ENCODE data around the gene TMEM123.
A peak's percentile ranks its signal among the peaks of the same experiment; 100 is the strongest.

The TMEM123 gene

DNA sequence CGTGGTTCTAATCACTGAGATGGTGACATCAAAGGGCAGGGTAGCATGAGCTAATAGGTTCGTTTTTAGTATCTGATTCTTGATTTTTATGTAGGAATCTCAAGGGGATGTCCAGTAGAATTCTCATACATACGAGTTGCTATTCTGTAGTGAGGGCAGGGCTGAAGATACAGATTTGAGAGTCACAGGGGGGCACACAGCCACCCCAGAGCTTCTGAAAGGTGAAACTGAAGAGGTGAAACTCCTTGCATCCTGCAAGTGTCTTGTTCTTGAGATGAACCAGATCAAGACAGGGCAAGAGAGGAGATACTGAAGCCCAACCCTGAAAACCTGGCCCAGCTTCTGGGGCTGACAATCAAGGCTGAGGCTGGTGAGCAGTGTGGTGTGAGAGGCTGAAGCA lies 35.6 kb upstream of the TMEM123 start:
- Histone ChIP-seq H3K27me3 (ENCODE audit: insufficient read depth, low read length) (no peaks in the 10 kb centered on the region), H3K27ac (ENCODE audit: low read depth, low read length) (no peak overlapping the region), H3K4me1 (ENCODE audit: control insufficient read depth, insufficient read depth, low read length, unreplicated experiment) (peaks cover 9% of the 10 kb centered on the region), H2AFZ (ENCODE audit: low read length, unreplicated experiment) (no peak overlapping the region), H3K79me2 (ENCODE audit: control insufficient read depth, insufficient read depth, low read length, unreplicated experiment) (no peaks in the 10 kb centered on the region), H3K36me3 (ENCODE audit: insufficient read depth, low read length) (no peaks in the 10 kb centered on the region), H3K4me3 (ENCODE audit: low read depth, low read length) (no peak overlapping the region)

DNA sequence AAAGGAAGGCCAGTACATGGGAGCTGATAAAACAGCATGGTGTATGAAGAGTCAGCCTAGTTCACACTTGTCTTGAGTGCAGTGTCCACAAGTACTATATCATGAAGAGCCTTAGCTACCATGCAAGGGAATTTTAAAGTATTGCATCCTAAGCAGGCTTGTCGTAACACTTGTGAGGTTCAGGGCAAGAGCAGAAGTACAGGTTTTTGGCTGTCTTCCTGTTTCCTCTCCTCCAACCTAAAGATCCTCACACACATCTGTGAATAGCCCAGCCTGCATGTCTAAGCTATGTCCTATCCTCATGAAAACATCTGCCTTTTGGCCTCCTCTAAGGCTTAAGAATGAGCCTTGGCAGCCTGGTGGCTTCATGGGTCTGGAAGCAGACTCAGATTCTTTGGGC lies 34.6 kb upstream of the TMEM123 start:
- Histone ChIP-seq H3K27ac (ENCODE audit: low read depth, low read length) (no peak overlapping the region), H3K4me3 (ENCODE audit: low read depth, low read length) (no peak overlapping the region), H3K27me3 (ENCODE audit: insufficient read depth, low read length) (no peaks in the 10 kb centered on the region), H3K4me1 (ENCODE audit: control insufficient read depth, insufficient read depth, low read length, unreplicated experiment) (peaks cover 9% of the 10 kb centered on the region), H2AFZ (ENCODE audit: low read length, unreplicated experiment) (no peak overlapping the region), H3K79me2 (ENCODE audit: control insufficient read depth, insufficient read depth, low read length, unreplicated experiment) (no peaks in the 10 kb centered on the region), H3K36me3 (ENCODE audit: insufficient read depth, low read length) (no peaks in the 10 kb centered on the region)

DNA sequence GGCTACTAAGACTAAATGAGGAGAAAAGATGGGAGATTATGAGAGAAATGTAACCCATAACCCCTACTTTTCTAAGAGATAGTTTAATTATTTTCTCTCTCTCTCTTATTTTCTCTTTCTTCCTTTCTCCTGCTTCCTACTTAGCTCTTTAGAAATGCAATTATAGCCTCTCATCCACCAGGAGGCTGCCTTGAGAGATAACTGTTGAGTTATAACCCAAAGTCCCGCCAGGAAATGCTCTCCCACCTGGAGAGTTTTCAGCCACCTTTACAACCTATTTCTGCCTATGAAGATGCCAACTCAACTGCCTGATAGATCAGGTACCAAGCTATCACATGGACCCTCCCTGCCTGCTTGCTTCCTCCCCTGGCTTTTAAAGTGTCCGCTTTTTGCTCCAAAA lies 34.0 kb upstream of the TMEM123 start:
- H3K36me3 ChIP-seq (ENCODE audit: insufficient read depth, low read length): no peaks in the 10 kb centered on the region
- no peak overlapping the region for H3K4me3 ChIP-seq (ENCODE audit: low read depth, low read length)
- H3K27me3 ChIP-seq (ENCODE audit: insufficient read depth, low read length): no peaks in the 10 kb centered on the region
- H2AFZ ChIP-seq (ENCODE audit: low read length, unreplicated experiment): no peak overlapping the region
- no peak overlapping the region for H3K27ac ChIP-seq (ENCODE audit: low read depth, low read length)
- H3K79me2 ChIP-seq (ENCODE audit: control insufficient read depth, insufficient read depth, low read length, unreplicated experiment): no peaks in the 10 kb centered on the region
- H3K4me1 ChIP-seq (ENCODE audit: control insufficient read depth, insufficient read depth, low read length, unreplicated experiment): peaks cover 9% of the 10 kb centered on the region

DNA sequence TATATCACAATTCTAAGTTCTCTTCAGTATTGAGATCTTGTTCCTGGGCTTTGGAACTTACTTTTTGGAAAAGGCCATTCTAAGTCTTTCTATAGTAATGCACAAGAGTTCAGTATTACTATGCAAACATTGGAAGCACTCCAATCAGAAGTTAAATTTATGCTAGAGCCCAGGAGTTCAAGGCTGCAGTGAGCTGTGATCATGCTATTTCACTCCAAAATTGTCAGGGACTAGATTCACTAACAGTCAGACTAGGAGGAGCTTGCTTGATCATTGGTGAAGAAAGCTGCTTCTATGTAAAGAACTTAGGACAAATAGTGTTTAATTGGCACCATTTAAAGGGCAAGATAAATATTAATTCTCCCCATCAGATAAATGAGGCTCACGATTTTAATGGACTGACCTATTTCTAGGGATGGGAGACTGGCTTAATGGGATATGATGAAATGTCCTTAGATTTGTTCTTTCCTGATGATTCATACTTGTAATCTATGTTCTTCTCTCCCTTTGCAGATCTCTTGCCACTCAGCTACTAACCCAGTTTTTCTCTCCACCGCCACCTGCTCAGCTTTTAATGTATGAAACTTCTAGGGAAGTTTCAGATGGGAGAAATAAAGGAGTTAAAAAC lies 32.6 kb upstream of the TMEM123 start:
- Histone ChIP-seq H3K36me3 (ENCODE audit: insufficient read depth, low read length) (no peaks in the 10 kb centered on the region), H3K79me2 (ENCODE audit: control insufficient read depth, insufficient read depth, low read length, unreplicated experiment) (no peaks in the 10 kb centered on the region), H3K27me3 (ENCODE audit: insufficient read depth, low read length) (no peaks in the 10 kb centered on the region), H2AFZ (ENCODE audit: low read length, unreplicated experiment) (no peak overlapping the region), H3K27ac (ENCODE audit: low read depth, low read length) (no peak overlapping the region), H3K4me1 (ENCODE audit: control insufficient read depth, insufficient read depth, low read length, unreplicated experiment) (peaks cover 9% of the 10 kb centered on the region), H3K4me3 (ENCODE audit: low read depth, low read length) (no peak overlapping the region)

DNA sequence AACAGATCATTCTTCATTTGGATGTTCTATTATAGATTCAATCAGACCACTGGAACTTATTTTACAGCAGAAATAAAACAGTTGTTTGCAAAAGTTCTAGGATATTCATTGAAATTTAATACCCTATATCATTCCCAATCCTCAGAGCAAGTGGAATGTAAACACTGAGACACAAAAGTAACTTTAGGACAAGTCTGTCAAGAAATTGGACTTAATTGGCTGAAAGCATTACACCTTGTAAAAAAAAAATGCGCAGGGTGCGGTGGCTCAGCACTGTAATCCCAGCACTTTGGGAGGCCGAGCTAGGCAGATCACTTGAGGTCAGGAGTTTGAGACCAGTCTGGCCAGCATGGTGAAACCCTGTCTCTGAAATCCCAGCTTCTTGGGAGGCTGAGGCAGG lies 29.9 kb upstream of the TMEM123 start:
- Histone ChIP-seq H3K4me3 (ENCODE audit: low read depth, low read length) (no peak overlapping the region), H3K79me2 (ENCODE audit: control insufficient read depth, insufficient read depth, low read length, unreplicated experiment) (no peaks in the 10 kb centered on the region), H3K4me1 (ENCODE audit: control insufficient read depth, insufficient read depth, low read length, unreplicated experiment) (peaks cover 9% of the 10 kb centered on the region), H3K36me3 (ENCODE audit: insufficient read depth, low read length) (no peaks in the 10 kb centered on the region), H3K27me3 (ENCODE audit: insufficient read depth, low read length) (no peaks in the 10 kb centered on the region), H3K27ac (ENCODE audit: low read depth, low read length) (no peak overlapping the region), H2AFZ (ENCODE audit: low read length, unreplicated experiment) (no peak overlapping the region)

DNA sequence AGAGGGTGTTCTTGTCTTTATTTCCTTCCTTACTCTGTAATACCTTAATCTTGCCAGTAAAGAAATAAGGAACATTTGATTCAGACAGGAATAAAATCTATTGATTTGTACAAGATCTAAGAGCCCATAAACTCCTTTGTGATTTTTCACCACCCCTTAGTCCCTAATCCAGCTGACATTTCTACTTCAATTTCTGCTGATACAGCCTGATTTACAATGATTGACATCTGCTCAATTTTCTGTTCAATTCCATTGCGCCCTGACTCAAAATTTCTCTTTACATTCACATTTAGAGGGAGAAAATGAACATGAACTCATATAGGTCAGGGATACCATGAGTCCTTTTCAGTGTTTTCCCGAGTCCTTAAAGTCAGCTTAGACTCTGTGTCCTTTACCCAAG lies 27.2 kb upstream of the TMEM123 start:
- H2AFZ ChIP-seq (ENCODE audit: low read length, unreplicated experiment): no peak overlapping the region
- no peaks in the 10 kb centered on the region for H3K79me2 ChIP-seq (ENCODE audit: control insufficient read depth, insufficient read depth, low read length, unreplicated experiment)
- H3K27ac ChIP-seq (ENCODE audit: low read depth, low read length): no peak overlapping the region
- no peaks in the 10 kb centered on the region for H3K27me3 ChIP-seq (ENCODE audit: insufficient read depth, low read length)
- no peak overlapping the region for H3K4me3 ChIP-seq (ENCODE audit: low read depth, low read length)
- H3K36me3 ChIP-seq (ENCODE audit: insufficient read depth, low read length): no peaks in the 10 kb centered on the region
- peaks cover 4% of the 10 kb centered on the region for H3K4me1 ChIP-seq (ENCODE audit: control insufficient read depth, insufficient read depth, low read length, unreplicated experiment)

DNA sequence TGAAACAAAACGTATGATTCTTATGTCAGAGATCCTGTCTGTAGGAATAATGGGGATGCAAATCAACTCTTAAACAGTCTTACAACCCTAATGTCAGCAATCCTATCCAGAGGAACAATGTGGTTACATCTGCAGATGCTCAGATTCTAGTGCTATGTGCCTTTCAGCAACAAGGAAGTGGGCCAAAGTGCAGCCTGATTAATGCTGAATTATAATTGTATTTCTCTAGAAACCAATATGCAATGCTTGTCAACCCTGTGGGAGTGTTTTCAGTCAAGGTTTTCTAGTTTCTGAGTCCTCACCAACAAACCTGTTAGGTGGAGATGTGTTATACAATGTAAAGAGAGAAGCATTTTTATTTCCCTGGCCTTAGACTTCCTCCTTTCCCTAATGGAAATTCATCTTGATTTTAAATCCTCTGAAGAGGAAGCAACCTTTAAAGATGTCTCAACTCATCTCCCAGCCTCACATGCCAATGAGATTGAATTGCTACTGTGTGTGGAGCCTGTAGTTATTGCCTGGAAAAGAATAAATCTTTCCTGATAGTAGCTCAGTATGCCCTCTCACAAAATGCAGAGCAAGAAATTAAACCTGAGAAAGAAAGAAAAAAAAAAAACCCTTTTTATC lies 26.2 kb upstream of the TMEM123 start:
- H3K79me2 ChIP-seq (ENCODE audit: control insufficient read depth, insufficient read depth, low read length, unreplicated experiment): no peaks in the 10 kb centered on the region
- H3K27ac ChIP-seq (ENCODE audit: low read depth, low read length): no peak overlapping the region
- H3K36me3 ChIP-seq (ENCODE audit: insufficient read depth, low read length): no peaks in the 10 kb centered on the region
- H3K4me3 ChIP-seq (ENCODE audit: low read depth, low read length): no peak overlapping the region
- H3K27me3 ChIP-seq (ENCODE audit: insufficient read depth, low read length): no peaks in the 10 kb centered on the region
- H3K4me1 ChIP-seq (ENCODE audit: control insufficient read depth, insufficient read depth, low read length, unreplicated experiment): peaks cover 4% of the 10 kb centered on the region
- no peak overlapping the region for H2AFZ ChIP-seq (ENCODE audit: low read length, unreplicated experiment)

DNA sequence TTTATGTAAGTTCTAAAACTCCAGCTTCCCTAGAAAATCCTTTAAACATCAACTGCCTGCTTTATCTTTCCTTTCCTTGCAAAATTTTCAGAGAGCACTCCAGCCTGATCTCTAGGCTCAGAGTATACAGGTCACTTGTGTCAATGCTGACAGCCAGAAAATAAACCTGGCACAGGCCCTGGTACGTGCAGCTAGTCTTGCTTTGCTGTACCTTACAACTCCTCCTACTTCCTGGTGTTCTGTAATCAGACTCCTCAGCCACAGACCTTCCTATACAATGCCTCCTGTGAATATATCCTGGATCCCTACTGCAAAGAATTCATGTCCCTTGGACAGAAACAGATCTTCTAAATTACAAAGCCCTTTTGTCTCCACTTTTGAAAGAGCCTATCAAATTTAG lies 24.2 kb upstream of the TMEM123 start:
- Histone ChIP-seq H3K4me3 (ENCODE audit: low read depth, low read length) (no peak overlapping the region), H3K27me3 (ENCODE audit: insufficient read depth, low read length) (no peaks in the 10 kb centered on the region), H3K36me3 (ENCODE audit: insufficient read depth, low read length) (no peaks in the 10 kb centered on the region), H3K4me1 (ENCODE audit: control insufficient read depth, insufficient read depth, low read length, unreplicated experiment) (peaks cover 4% of the 10 kb centered on the region), H2AFZ (ENCODE audit: low read length, unreplicated experiment) (peak overlapping the region; percentile 36), H3K79me2 (ENCODE audit: control insufficient read depth, insufficient read depth, low read length, unreplicated experiment) (no peaks in the 10 kb centered on the region), H3K27ac (ENCODE audit: low read depth, low read length) (no peak overlapping the region)

DNA sequence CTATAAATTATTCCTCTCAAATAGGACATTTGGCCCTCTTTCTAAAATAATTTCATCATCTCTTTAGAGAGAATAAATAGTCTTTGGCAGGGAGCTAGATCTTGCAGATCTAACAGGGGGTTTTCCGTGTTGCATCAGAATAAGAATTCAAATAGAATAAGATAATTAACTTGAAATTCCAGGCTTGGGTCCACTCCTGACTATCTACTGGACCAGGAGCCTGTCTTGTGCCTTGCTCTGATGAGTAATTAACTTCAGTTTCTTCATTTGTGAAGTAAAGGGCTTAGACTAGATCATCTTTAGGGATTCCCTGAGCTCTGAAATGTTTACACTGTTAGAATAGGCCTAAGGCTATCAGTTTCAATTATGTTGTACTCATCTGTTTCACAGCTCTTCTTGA lies 23.5 kb upstream of the TMEM123 start:
- no peak overlapping the region for H3K4me3 ChIP-seq (ENCODE audit: low read depth, low read length)

DNA sequence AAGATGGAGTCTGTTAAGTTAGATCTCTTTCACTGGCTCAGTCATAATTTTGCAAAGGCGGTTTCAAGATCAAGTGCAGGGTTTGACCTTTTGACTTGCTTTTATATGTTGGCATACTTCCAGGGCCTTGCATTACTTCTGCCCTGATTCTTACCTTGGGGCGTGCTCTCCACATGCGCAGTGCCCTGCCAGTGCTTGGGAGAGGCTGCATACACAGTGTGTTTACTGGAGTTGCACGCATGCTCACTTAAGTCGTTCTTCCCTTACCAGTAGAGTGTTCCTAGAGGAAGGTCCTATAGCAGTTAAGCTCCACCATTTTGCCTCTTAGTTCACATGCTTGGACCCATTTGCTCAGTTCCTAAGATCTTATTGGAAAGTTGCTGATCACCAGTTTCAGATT lies 21.0 kb upstream of the TMEM123 start:
- H3K79me2 ChIP-seq (ENCODE audit: control insufficient read depth, insufficient read depth, low read length, unreplicated experiment): no peaks in the 10 kb centered on the region
- no peak overlapping the region for H3K4me3 ChIP-seq (ENCODE audit: low read depth, low read length)
- H2AFZ ChIP-seq (ENCODE audit: low read length, unreplicated experiment): no peak overlapping the region
- H3K27ac ChIP-seq (ENCODE audit: low read depth, low read length): no peak overlapping the region
- peaks cover 17% of the 10 kb centered on the region for H3K4me1 ChIP-seq (ENCODE audit: control insufficient read depth, insufficient read depth, low read length, unreplicated experiment)
- H3K36me3 ChIP-seq (ENCODE audit: insufficient read depth, low read length): no peaks in the 10 kb centered on the region
- no peaks in the 10 kb centered on the region for H3K27me3 ChIP-seq (ENCODE audit: insufficient read depth, low read length)

More for the DNA sequence above, 23.5 kb upstream of the TMEM123 start:
- Histone ChIP-seq H3K27me3 (ENCODE audit: insufficient read depth, low read length) (no peaks in the 10 kb centered on the region), H2AFZ (ENCODE audit: low read length, unreplicated experiment) (peak overlapping the region; percentile 36), H3K4me1 (ENCODE audit: control insufficient read depth, insufficient read depth, low read length, unreplicated experiment) (peaks cover 4% of the 10 kb centered on the region), H3K36me3 (ENCODE audit: insufficient read depth, low read length) (no peaks in the 10 kb centered on the region), H3K27ac (ENCODE audit: low read depth, low read length) (no peak overlapping the region), H3K79me2 (ENCODE audit: control insufficient read depth, insufficient read depth, low read length, unreplicated experiment) (no peaks in the 10 kb centered on the region)

DNA sequence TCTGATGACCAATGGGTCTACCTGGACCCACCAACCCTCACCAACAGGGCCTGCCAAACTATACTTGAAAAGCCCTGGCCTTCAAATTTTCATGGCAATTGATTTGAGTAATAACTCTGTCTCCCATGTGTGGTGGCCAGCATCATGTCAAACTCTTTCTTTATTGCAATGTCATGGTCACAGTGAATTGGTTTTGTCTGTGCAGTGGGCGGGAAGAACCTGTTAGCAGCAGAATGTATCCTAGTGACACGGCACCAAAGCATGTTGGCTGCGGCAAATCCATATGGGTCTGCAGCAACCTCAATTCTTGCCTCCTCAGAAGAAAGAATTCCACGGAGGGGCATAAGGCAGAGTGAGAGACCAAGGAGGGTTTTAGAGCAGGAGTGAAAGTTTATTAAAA lies 19.6 kb upstream of the TMEM123 start:
- Histone ChIP-seq H3K4me1 (ENCODE audit: control insufficient read depth, insufficient read depth, low read length, unreplicated experiment) (peaks cover 21% of the 10 kb centered on the region), H3K79me2 (ENCODE audit: control insufficient read depth, insufficient read depth, low read length, unreplicated experiment) (no peaks in the 10 kb centered on the region), H3K27me3 (ENCODE audit: insufficient read depth, low read length) (no peaks in the 10 kb centered on the region)

More for the DNA sequence above, 19.6 kb upstream of the TMEM123 start:
- no peaks in the 10 kb centered on the region for H3K36me3 ChIP-seq (ENCODE audit: insufficient read depth, low read length)
- no peak overlapping the region for H3K4me3 ChIP-seq (ENCODE audit: low read depth, low read length)
- H3K27ac ChIP-seq (ENCODE audit: low read depth, low read length): no peak overlapping the region
- no peak overlapping the region for H2AFZ ChIP-seq (ENCODE audit: low read length, unreplicated experiment)
